ENCODE measurements around the gene OSBPL3.

OSBPL3 gene

DNA sequence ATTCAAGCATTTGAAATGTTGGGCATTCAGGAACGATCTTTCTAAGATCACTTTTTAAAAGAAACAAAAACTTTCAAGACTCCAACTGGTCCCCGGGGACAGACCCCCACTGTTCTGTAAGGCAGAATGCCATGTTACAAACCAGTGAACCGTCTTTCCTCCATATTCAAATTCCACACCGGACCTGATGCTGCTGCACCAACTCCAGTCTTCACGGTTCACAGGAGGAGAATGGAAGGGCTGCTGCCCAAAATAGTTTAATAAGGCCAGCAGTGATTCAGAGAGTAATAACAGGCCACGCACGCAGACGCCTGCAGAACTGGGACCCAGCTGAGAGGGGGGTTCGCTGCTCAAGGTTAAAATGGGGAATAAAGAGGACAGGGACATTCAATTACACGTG lies 47.2 kb downstream of the OSBPL3 start:
- no peak overlapping the region for H3K4me3 ChIP-seq (ENCODE audit: low read depth, low read length)
- no peak for DNase-seq (ENCODE audit: low read depth)
- TF ChIP-seq, protein P1, sequence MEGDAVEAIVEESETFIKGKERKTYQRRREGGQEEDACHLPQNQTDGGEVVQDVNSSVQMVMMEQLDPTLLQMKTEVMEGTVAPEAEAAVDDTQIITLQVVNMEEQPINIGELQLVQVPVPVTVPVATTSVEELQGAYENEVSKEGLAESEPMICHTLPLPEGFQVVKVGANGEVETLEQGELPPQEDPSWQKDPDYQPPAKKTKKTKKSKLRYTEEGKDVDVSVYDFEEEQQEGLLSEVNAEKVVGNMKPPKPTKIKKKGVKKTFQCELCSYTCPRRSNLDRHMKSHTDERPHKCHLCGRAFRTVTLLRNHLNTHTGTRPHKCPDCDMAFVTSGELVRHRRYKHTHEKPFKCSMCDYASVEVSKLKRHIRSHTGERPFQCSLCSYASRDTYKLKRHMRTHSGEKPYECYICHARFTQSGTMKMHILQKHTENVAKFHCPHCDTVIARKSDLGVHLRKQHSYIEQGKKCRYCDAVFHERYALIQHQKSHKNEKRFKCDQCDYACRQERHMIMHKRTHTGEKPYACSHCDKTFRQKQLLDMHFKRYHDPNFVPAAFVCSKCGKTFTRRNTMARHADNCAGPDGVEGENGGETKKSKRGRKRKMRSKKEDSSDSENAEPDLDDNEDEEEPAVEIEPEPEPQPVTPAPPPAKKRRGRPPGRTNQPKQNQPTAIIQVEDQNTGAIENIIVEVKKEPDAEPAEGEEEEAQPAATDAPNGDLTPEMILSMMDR (conservative IDR thresholded peaks at IDR 0.05; ENCODE audit: low read depth, low read length) = no peak

DNA sequence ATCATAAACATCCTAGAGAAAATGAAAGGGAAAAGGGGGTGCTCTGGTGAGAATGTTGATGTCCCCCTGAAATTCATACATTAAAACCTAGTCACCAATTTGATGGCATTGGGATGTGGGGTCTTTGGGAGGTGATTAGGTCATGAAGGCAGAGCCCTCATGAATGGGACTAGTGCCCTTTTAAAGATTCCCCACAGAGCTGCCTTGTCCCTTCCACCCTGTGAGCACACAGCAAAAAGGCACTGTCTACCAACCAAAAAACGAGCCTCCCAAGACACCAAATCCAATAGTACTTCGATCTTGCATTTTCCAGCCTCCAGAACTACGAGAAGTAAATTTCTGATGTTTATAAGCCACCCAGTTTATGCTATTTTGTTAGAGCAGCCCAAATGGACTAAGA lies 47.6 kb downstream of the OSBPL3 start:
- no peak overlapping the region for H3K4me3 ChIP-seq (ENCODE audit: low read depth, low read length)
- TF ChIP-seq, protein P1 (conservative IDR thresholded peaks at IDR 0.05; ENCODE audit: low read depth, low read length) = no peak
- no peak for DNase-seq (ENCODE audit: low read depth)

DNA sequence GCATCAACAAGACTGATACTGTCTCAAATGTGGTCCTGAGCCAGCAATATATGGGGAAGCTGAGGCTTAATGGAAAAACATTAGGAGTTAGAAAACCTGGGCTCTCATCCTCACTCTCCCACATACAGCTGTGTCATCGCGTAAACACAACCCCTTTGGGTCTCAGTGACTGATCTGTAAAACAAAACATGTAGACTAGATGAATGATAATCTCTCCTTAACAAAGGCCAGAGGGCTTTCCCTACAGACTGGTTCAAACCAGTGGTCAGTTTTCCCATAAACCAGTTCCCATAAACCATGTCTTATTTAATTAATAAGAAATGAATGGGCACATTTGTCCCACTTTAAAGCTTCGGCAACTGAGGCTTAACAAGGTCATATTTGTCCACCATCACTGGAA lies 48.1 kb downstream of the OSBPL3 start:
- H3K4me3 ChIP-seq (ENCODE audit: low read depth, low read length) = no peak overlapping the region
- TF ChIP-seq, protein P1 (conservative IDR thresholded peaks at IDR 0.05; ENCODE audit: low read depth, low read length) = no peak
- no peak for DNase-seq (ENCODE audit: low read depth)

DNA sequence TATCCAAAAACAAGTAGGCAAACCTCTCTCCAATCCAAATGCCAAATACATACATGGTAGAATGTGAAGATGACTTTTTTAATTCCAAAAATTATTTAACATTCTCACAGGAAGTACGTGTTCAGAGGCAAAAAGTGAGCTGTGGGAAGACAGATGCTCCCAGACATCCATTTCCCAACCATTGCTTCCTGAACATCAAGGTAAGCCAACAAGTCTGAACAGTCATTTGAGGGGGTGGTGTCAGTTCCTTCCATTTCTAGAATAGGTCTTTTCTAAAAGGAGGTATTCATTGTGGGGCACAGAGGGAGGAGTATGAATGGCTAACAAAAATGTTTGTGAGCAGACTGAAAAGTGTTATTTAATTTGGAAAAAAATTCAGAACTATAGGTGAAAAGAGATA lies 49.1 kb downstream of the OSBPL3 start:
- no peak overlapping the region for H3K4me3 ChIP-seq (ENCODE audit: low read depth, low read length)
- DNase-seq (ENCODE audit: low read depth) = no peak
- TF ChIP-seq, protein P1 (conservative IDR thresholded peaks at IDR 0.05; ENCODE audit: low read depth, low read length) = no peak

DNA sequence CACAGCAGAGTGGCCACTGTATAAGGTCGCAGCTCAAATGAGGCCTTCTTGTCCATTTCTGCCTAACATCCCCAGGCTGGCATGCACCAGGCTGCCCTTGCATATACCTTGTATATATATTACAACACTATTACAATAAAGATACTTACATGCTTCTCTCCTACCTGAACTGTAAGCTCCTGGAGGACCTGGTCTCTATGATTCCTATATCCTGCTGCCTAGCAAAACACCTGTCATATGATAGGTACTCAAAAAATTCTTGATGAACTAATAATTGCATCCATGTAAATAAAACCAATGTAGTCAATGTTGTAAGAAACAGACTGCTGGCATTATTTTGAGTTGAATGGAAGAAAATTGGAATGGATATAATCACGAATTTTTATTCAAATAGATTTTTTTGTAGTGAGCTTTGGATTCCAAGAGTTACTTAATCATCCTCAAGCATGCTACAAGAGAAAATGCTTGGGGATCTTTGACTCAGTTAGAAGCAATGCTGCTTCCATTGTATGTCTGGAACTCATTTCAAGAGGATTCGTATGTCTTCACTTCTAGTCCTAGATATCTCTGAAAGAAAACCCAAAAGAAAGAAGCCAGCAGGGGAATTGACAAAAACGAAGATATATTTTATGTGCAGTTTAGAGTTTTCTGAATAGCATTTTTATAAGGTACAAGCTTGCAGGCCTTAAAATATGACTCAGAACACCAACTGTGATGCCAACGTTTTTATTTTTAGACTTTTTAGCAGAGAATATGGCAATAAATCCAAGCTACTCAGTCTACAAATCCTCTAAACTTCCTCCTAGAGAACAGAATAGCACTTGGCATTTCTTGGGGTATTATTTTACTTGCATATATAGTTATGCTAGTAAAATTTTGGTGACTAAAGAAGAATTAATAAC lies 53.1 kb downstream of the OSBPL3 start:
- TF ChIP-seq, protein P1 (conservative IDR thresholded peaks at IDR 0.05; ENCODE audit: low read depth, low read length) = no peak
- no peak overlapping the region for H3K4me3 ChIP-seq (ENCODE audit: low read depth, low read length)
- DNase-seq (ENCODE audit: low read depth) = peak; percentile 65

DNA sequence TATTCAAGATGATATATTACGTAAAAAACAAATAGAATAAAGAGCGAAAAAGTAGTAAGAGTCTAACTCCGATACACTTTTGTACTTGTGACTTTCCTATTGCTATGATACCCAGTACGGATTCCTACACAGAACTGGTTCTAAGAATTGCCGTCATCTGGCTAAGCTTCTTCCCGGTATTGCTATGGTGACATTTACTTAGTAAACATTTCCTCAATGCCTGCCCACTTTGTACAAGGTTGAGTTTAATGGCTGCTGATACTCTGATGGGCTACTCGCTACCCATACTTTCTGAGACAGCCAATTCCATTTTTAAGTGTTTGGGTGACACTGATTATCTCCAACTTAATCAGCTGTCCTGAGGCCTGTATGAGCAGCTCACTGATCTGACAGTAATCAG lies 55.6 kb downstream of the OSBPL3 start:
- H3K4me3 ChIP-seq (ENCODE audit: low read depth, low read length) = no peak overlapping the region
- DNase-seq (ENCODE audit: low read depth) = no peak
- TF ChIP-seq, protein P1 (conservative IDR thresholded peaks at IDR 0.05; ENCODE audit: low read depth, low read length) = no peak

Data from choroid plexus epithelial cell (primary cell).